HL-60 (cell line): ENCODE measurements around the gene USP10.

Source experiments
- DNase-seq, 2 experiments: peaks; one replicate each; pipeline ENCODE4 v3.0.0-alpha.2; 2010 to 2020; ENCODE audit warnings: low read depth in 1 of 2, low spot score in 1 of 2
- H3K27ac ChIP-seq: fragments of 250-450 bp; sonication (Bioruptor Pico); replicated peaks from 2 replicates; pipeline ENCODE4 v1.5.1; 2020; ENCODE audit warnings: mild to moderate bottlenecking, moderate library complexity
- H3K27me3 ChIP-seq: fragments of 250-450 bp; sonication (Bioruptor Pico); 2 replicates; pipeline ENCODE4 v1.5.1; 2021; ENCODE audit warnings: mild to moderate bottlenecking, moderate library complexity; ENCODE audit not compliant: insufficient read depth, poor library complexity, severe bottlenecking
- H3K4me3 ChIP-seq: replicated peaks from 2 replicates; pipeline ENCODE4 v1.5.1; 2011; ENCODE audit warnings: mild to moderate bottlenecking, control low read depth, low read length; ENCODE audit not compliant: insufficient read depth
- CTCF ChIP-seq: IDR thresholded peaks from one replicate; pipeline ENCODE4 v1.5.1; 2011; ENCODE audit warnings: low read length, control low read depth, inconsistent platforms; ENCODE audit not compliant: insufficient read depth
- GABPA ChIP-seq: IDR thresholded peaks from 2 replicates; pipeline ENCODE4 v1.6.1; 2012; ENCODE audit warnings: low read depth
- POLR2AphosphoS5 ChIP-seq: IDR thresholded peaks from 2 replicates; pipeline ENCODE4 v1.6.1; 2012; ENCODE audit warnings: low read depth
- SPI1 ChIP-seq: IDR thresholded peaks from 2 replicates; pipeline ENCODE4 v1.6.1; 2012; ENCODE audit warnings: low read depth, mild to moderate bottlenecking, borderline replicate concordance
- TF ChIP-seq, protein P1 (sequence below): IDR thresholded peaks from 2 replicates; pipeline ENCODE4 v1.6.1; 2012; ENCODE audit warnings: low read depth; ENCODE audit not compliant: insufficient replicate concordance

The USP10 gene

DNA sequence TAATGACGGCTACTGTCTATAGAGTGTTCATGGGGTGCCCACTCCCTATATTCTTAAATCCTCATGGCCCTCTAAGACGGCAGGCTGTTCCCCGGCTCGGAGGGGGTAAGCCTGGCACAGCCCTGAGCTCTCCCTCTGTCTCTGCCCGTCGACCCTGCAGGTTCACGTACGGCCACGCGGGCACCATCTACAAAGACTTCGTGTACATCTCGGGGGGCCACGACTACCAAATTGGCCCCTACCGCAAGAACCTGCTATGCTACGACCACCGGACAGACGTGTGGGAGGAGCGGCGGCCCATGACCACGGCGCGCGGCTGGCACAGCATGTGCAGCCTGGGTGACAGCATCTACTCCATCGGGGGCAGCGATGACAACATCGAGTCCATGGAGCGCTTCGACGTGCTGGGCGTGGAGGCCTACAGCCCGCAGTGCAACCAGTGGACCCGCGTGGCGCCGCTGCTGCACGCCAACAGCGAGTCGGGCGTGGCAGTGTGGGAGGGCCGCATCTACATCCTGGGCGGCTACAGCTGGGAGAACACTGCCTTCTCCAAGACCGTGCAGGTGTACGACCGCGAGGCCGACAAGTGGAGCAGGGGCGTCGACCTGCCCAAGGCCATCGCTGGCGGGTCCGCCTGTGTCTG, 38.3 kb upstream of the USP10 start:
- H3K27me3 ChIP-seq = no peaks in the 10 kb centered on the region
- no peak overlapping the region for H3K4me3 ChIP-seq
- H3K27ac ChIP-seq = no peak overlapping the region
- no peak for DNase-seq
- TF ChIP-seq POLR2AphosphoS5 = no peak

DNA sequence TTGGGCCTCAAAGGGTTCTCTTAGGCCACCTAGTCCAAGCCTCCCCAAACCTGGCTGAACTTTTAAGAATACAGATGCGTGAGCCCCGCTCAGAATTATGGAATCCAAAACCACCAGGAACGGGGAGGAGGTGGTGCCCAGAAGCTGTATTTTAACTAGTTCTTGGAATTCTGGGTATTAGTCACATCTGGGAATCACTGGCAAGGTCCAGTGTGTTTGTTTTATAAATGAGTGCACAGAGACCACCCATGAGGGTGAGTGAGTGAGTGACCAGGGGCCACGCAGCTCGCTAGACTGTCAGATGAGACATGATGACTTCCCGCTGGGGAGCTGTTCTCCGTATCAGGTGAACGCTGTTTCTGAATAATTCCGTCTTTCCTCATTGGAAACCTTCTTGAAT, 37.3 kb upstream of the USP10 start:
- Histone ChIP-seq H3K4me3 (no peak overlapping the region), H3K27ac (no peak overlapping the region), H3K27me3 (no peaks in the 10 kb centered on the region)
- DNase-seq = no peak
- no peak for TF ChIP-seq POLR2AphosphoS5
- no peak for TF ChIP-seq CTCF
- no peak for TF ChIP-seq GABPA
- no peak for TF ChIP-seq SPI1
- TF ChIP-seq, protein P1, sequence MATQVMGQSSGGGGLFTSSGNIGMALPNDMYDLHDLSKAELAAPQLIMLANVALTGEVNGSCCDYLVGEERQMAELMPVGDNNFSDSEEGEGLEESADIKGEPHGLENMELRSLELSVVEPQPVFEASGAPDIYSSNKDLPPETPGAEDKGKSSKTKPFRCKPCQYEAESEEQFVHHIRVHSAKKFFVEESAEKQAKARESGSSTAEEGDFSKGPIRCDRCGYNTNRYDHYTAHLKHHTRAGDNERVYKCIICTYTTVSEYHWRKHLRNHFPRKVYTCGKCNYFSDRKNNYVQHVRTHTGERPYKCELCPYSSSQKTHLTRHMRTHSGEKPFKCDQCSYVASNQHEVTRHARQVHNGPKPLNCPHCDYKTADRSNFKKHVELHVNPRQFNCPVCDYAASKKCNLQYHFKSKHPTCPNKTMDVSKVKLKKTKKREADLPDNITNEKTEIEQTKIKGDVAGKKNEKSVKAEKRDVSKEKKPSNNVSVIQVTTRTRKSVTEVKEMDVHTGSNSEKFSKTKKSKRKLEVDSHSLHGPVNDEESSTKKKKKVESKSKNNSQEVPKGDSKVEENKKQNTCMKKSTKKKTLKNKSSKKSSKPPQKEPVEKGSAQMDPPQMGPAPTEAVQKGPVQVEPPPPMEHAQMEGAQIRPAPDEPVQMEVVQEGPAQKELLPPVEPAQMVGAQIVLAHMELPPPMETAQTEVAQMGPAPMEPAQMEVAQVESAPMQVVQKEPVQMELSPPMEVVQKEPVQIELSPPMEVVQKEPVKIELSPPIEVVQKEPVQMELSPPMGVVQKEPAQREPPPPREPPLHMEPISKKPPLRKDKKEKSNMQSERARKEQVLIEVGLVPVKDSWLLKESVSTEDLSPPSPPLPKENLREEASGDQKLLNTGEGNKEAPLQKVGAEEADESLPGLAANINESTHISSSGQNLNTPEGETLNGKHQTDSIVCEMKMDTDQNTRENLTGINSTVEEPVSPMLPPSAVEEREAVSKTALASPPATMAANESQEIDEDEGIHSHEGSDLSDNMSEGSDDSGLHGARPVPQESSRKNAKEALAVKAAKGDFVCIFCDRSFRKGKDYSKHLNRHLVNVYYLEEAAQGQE = no peak

- Histone ChIP-seq H3K4me3 (no peak overlapping the region), H3K27me3 (no peaks in the 10 kb centered on the region), H3K27ac (no peak overlapping the region)
- DNase-seq = no peak
- TF ChIP-seq SPI1 (no peak), CTCF (no peak), POLR2AphosphoS5 (no peak), GABPA (no peak)
- TF ChIP-seq, protein P1 = no peak
Measured at GRCh38 chr16:84663433-84664101, 36.2 kb upstream of the USP10 start.

- H3K4me3 ChIP-seq = no peak overlapping the region
- TF ChIP-seq CTCF = no peak
- TF ChIP-seq, protein P1 = no peak
- TF ChIP-seq GABPA = no peak
- no peak for TF ChIP-seq POLR2AphosphoS5
- TF ChIP-seq SPI1 = no peak
- no peaks in the 10 kb centered on the region for H3K27me3 ChIP-seq
- DNase-seq = no peak
- H3K27ac ChIP-seq = no peak overlapping the region
Measured at GRCh38 chr16:84665359-84665758, 34.4 kb upstream of the USP10 start.
